COLO829 (cell line): ENCODE measurements around the gene ABCC2.

Experiments used
- DNase-seq: peaks from one replicate; pipeline ENCODE4 v3.0.0; 2012; ENCODE audit warnings: low spot score

ABCC2 gene

GRCh38 chr10:99775850-99776249 lies 6.6 kb upstream of the ABCC2 start:
- DNase-seq: peak; percentile 63

- no peak for DNase-seq
These were observed 4.3 kb upstream of the ABCC2 start for GRCh38 chr10:99777918-99778714.

GRCh38 chr10:99779335-99779734 lies 3.1 kb upstream of the ABCC2 start:
- DNase-seq: peak; percentile 40

GRCh38 chr10:99781734-99782429 lies 558 bp upstream of the ABCC2 start:
- no peak for DNase-seq

GRCh38 chr10:99784016-99784726 lies 1.7 kb downstream of the ABCC2 start:
- no peak for DNase-seq

GRCh38 chr10:99784727-99785441 lies 2.4 kb downstream of the ABCC2 start:
- DNase-seq: no peak

- no peak for DNase-seq
These were observed 3.2 kb downstream of the ABCC2 start for GRCh38 chr10:99785646-99786045.

- DNase-seq: no peak
These were observed 4.9 kb downstream of the ABCC2 start for GRCh38 chr10:99787311-99787710.

GRCh38 chr10:99787782-99788445 lies 5.5 kb downstream of the ABCC2 start:
- DNase-seq: no peak

- DNase-seq: no peak
These were observed 6.3 kb downstream of the ABCC2 start for GRCh38 chr10:99788598-99789256.

GRCh38 chr10:99791831-99792230 lies 9.4 kb downstream of the ABCC2 start:
- DNase-seq: no peak

- no peak for DNase-seq
These were observed 11.4 kb downstream of the ABCC2 start for GRCh38 chr10:99793819-99794218.

- DNase-seq: no peak
These were observed 14.5 kb downstream of the ABCC2 start for GRCh38 chr10:99796928-99797327.

GRCh38 chr10:99798031-99798430 lies 15.6 kb downstream of the ABCC2 start:
- no peak for DNase-seq

GRCh38 chr10:99798920-99799319 lies 16.5 kb downstream of the ABCC2 start:
- DNase-seq: no peak

GRCh38 chr10:99799613-99800012 lies 17.2 kb downstream of the ABCC2 start:
- DNase-seq: no peak

- no peak for DNase-seq
These were observed 22.0 kb downstream of the ABCC2 start for GRCh38 chr10:99804471-99804870.

GRCh38 chr10:99805190-99805589 lies 22.8 kb downstream of the ABCC2 start:
- DNase-seq: no peak

- DNase-seq: no peak
These were observed 23.7 kb downstream of the ABCC2 start for GRCh38 chr10:99806091-99806490.

GRCh38 chr10:99807786-99808185 lies 25.3 kb downstream of the ABCC2 start:
- DNase-seq: no peak

- DNase-seq: no peak
These were observed 25.8 kb downstream of the ABCC2 start for GRCh38 chr10:99808270-99808669.
